ENCODE data around the gene TFCP2L1.

TFCP2L1 gene

DNA sequence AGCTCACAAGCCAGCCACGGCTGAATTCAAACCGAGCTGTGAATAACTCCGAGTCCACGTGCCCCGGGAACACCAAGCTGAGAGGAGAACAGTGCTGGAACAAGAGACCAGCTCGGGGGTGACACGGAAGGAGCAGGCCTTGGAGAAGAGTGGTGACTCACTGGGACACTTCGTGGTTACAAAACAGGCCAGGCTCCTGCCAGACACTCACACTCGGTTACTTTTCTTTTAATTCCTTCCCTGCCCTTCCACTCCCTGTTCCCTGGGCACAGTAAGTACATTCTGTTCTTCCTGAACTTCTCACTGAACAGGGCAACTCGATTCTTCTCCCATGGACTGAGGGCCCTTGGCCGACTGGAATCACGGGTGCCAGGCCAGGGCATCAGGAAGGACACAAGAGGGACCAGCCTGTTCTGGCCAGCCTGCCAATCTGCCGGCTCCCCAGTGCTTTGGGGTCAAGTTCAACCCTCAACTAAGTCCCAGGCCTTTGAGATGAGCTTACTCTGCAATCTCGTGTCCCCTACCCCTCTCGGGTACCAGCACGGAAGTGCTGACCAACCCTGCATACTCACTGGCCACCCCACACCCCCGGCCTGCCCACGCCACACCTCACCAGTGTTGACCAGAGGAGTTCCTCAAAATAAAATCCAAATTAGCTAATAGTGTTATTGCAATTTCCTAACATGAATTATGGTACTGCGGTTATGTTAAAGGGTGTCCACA, 87.5 kb downstream of the TFCP2L1 start:
- Histone ChIP-seq H3K9me3 (ENCODE audit: control insufficient read depth, insufficient read depth, low read depth, low read length) (no peaks in the 10 kb centered on the region), H3K27ac (ENCODE audit: extremely low read depth, low read depth, low read length) (no peak overlapping the region), H3K4me3 (ENCODE audit: low read depth, low read length) (no peak overlapping the region), H3K4me1 (ENCODE audit: control insufficient read depth, insufficient read depth, low read length) (no peaks in the 10 kb centered on the region), H3K36me3 (ENCODE audit: control insufficient read depth in 2 of 2, insufficient read depth in 1 of 2, low read length in 2 of 2) (no peaks in the 10 kb centered on the region)
- CTCF ChIA-PET: interaction anchor here (1.8 kb wide), 1 partner anchor 69 kb away, joined by 4 read pairs; no protein-coding TSS in a partner anchor
- no peak for TF ChIP-seq OVOL3 (tag by site-specific recombination; IDR thresholded peaks at IDR 0.05)
- TF ChIP-seq SCRT1 (tag by site-specific recombination; IDR thresholded peaks at IDR 0.05; ENCODE audit: borderline replicate concordance): no peak
- TF ChIP-seq ZNF157 (tag by site-specific recombination; IDR thresholded peaks at IDR 0.05): no peak
- POLR2A ChIA-PET: interaction anchor here (0.6 kb wide), 1 partner anchor 27 kb away, joined by 3 read pairs; no protein-coding TSS in a partner anchor

- Histone ChIP-seq H3K36me3 (ENCODE audit: control insufficient read depth in 2 of 2, insufficient read depth in 1 of 2, low read length in 2 of 2) (no peaks in the 10 kb centered on the region), H3K27ac (ENCODE audit: extremely low read depth, low read depth, low read length) (no peak overlapping the region), H3K4me3 (ENCODE audit: low read depth, low read length) (no peak overlapping the region), H3K9me3 (ENCODE audit: control insufficient read depth, insufficient read depth, low read depth, low read length) (no peaks in the 10 kb centered on the region), H3K4me1 (ENCODE audit: control insufficient read depth, insufficient read depth, low read length) (no peaks in the 10 kb centered on the region)
- ChIA-PET CTCF (interaction anchor here (1.8 kb wide), 1 partner anchor 68 kb away, joined by 4 read pairs; no protein-coding TSS in a partner anchor), POLR2A (interaction anchor here (0.6 to 0.7 kb wide), 2 partner anchors 26 to 559 kb away, joined by 3 to 6 read pairs; partner anchors contain the start of gene TSN)
- no peak for TF ChIP-seq SP3 (tag by site-specific recombination; IDR thresholded peaks at IDR 0.05)
- TF ChIP-seq ZNF549 (tag by site-specific recombination; IDR thresholded peaks at IDR 0.05): no peak
- TF ChIP-seq ZNF560 (tag by site-specific recombination; IDR thresholded peaks at IDR 0.05; ENCODE audit: borderline replicate concordance): no peak
- TF ChIP-seq ZNF26 (tag by site-specific recombination; IDR thresholded peaks at IDR 0.05): no peak
- no peak for TF ChIP-seq ZNF121 (tag by site-specific recombination; IDR thresholded peaks at IDR 0.05)
- no peak for TF ChIP-seq ZNF133 (tag by site-specific recombination; IDR thresholded peaks at IDR 0.05)
- no peak for TF ChIP-seq ZNF16 (tag by site-specific recombination; IDR thresholded peaks at IDR 0.05; ENCODE audit: low read depth)
- TF ChIP-seq SETDB1 (IDR thresholded peaks at IDR 0.05; ENCODE audit: insufficient read length, low read length): no peak
- TF ChIP-seq ZSCAN30 (tag by site-specific recombination; IDR thresholded peaks at IDR 0.05): no peak
Measured at GRCh38 chr2:121196849-121197155, 88.2 kb downstream of the TFCP2L1 start.

GRCh38 chr2:121196132-121196848, 88.7 kb downstream of the TFCP2L1 start:
- no peaks in the 10 kb centered on the region for H3K36me3 ChIP-seq (ENCODE audit: control insufficient read depth in 2 of 2, insufficient read depth in 1 of 2, low read length in 2 of 2)
- no peaks in the 10 kb centered on the region for H3K9me3 ChIP-seq (ENCODE audit: control insufficient read depth, insufficient read depth, low read depth, low read length)
- H3K27ac ChIP-seq (ENCODE audit: extremely low read depth, low read depth, low read length): no peak overlapping the region
- ChIA-PET POLR2A (interaction anchor here (0.7 kb wide), 1 partner anchor 559 kb away, joined by 6 read pairs; the partner anchor contains the start of gene TSN), CTCF (interaction anchor here (1.8 kb wide), 1 partner anchor 68 kb away, joined by 4 read pairs; no protein-coding TSS in a partner anchor)
- TF ChIP-seq ZNF155 (tag by site-specific recombination; IDR thresholded peaks at IDR 0.05) (no peak), TSHZ1 (tag by site-specific recombination; IDR thresholded peaks at IDR 0.05; ENCODE audit: borderline replicate concordance) (no peak), ZNF558 (tag by site-specific recombination; IDR thresholded peaks at IDR 0.05) (no peak)
- H3K4me1 ChIP-seq (ENCODE audit: control insufficient read depth, insufficient read depth, low read length): no peaks in the 10 kb centered on the region
- no peak overlapping the region for H3K4me3 ChIP-seq (ENCODE audit: low read depth, low read length)
